Measurements from ENCODE around the gene TTC7B.

DNA sequence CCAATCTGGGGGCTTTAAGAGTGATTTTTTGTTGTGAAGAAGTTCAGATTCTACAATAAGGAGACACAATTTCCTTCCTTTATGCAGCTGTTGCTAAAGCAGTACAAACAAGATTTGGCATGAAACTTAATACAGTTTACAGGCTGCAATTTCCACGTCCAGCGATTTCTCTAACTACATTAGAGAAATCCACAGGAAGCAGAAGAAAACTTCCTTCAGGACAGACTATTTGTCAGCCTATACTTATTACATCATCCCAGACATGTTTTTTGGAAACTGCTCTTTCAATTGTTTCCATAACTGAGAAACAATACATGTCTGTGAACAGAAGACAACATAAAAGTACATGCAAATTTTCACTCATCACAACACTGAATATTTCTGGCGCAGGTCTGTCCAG lies 204.3 kb downstream of the TTC7B start:
- TF ChIP-seq CTCF (IDR thresholded peaks at IDR 0.05) (no peak), POLR2A (IDR thresholded peaks at IDR 0.05) (no peak)
